Measurements from ENCODE around the gene TTYH1. TPM values are rescaled to one million over a fixed set of nuclear protein-coding genes. Genes with fewer than 3 reads are reported as not detected.

Gene TTYH1
- total and polyA plus RNA-seq, 2 of the 8 experiments (the other 6 are each of a cell fraction or from before 2014, with no cell fraction given): 26.7 to 46.5 TPM

DNA sequence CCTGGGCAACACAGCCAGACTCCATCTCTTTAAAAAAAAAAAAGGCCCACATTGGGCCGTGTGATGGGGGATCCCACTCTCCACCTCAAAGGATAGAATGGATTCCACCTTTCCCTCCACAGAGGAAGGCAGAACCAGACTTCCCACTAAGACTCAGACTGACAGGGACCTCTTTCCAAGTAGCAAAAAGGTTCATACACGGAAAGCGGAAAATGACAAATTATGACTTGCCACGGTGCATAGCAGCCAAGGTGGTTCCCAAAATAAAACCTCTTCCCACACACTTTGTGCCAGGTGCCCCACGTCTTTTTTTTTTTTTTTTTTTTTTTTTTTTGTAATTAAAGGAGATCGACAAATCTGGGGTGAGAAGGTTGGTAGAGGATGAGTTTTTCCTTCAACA, 14.4 kb upstream of the TTYH1 start:
- CTCF ChIA-PET (ENCODE audit: partially characterized antibody): interaction anchor here (0.9 to 1.2 kb wide), 2 partner anchors 10 to 15 kb away, joined by 3 to 4 read pairs; partner anchors contain the start of gene TTYH1
- 70% methylated on average over 6 of the region's 6 CpGs; no CpG with 5 or more reads in 1 of the 2 experiments for WGBS, 2 experiments (ENCODE audit: extremely low coverage in 1 of 2, insufficient coverage in 1 of 2, insufficient read length in 1 of 2, insufficient replicate concordance in 2 of 2, low coverage in 1 of 2, low lambda C conversion rate in 2 of 2, missing lambda C conversion rate in 1 of 2)
- Histone ChIP-seq H3K4me1 (replicated peaks in 1 of 4; ENCODE audit: control insufficient read depth in 3 of 4, insufficient read depth in 4 of 4, low read length in 3 of 4) (no peaks in the 10 kb centered on the region; a peak in 2 of 7 replicates), H4K91ac (replicated peaks; ENCODE audit: insufficient read length, low read length) (no peak overlapping the region), H3K4me3 (ENCODE audit: extremely low read depth in 1 of 4, insufficient read depth in 2 of 4, low read depth in 3 of 4, low read length in 4 of 4) (no peak overlapping the region), H3K27ac (ENCODE audit: low read depth, low read length) (no peak overlapping the region), H3K4me2 (ENCODE audit: insufficient read depth in 1 of 2, low read depth in 2 of 2, low read length in 2 of 2) (no peak overlapping the region), H4K8ac (ENCODE audit: extremely low read depth, insufficient read depth, low read length) (no peak overlapping the region), H3K23me2 (ENCODE audit: low read depth, low read length) (no peaks in the 10 kb centered on the region), H3K9me3 (ENCODE audit: insufficient read depth in 2 of 2, low read depth in 1 of 2, low read length in 1 of 2) (no peaks in the 10 kb centered on the region), H3K56ac (replicated peaks; ENCODE audit: insufficient read length, low read depth, low read length) (no peak overlapping the region), H2BK120ac (replicated peaks; ENCODE audit: low read depth, low read length) (no peak overlapping the region), H4K5ac (ENCODE audit: insufficient read length, low read depth, low read length) (no peak overlapping the region), H3K79me2 (ENCODE audit: control insufficient read depth in 1 of 2, insufficient read depth in 2 of 2, low read length in 2 of 2) (no peaks in the 10 kb centered on the region), H3K14ac (ENCODE audit: insufficient read length) (no peak overlapping the region), H3K27me3 (replicated peaks in 1 of 4; ENCODE audit: control insufficient read depth in 3 of 4, extremely low read depth in 1 of 4, insufficient read depth in 3 of 4, low read length in 3 of 4) (no peaks in the 10 kb centered on the region), H2AFZ (ENCODE audit: low read length) (no peak overlapping the region), H2BK5ac (ENCODE audit: low read depth, low read length) (no peak overlapping the region), H3K79me1 (ENCODE audit: low read depth, low read length) (no peaks in the 10 kb centered on the region), H2BK20ac (ENCODE audit: low read length) (no peak overlapping the region), H3K18ac (ENCODE audit: extremely low read depth, low read length) (no peak overlapping the region), H3K4ac (replicated peaks; ENCODE audit: insufficient read length, low read depth, low read length) (no peak overlapping the region), H3K23ac (ENCODE audit: insufficient read length) (no peak overlapping the region), H2BK15ac (ENCODE audit: low read length) (no peak overlapping the region), H4K20me1 (replicated peaks in 1 of 2; ENCODE audit: control insufficient read depth in 1 of 2, insufficient read depth in 2 of 2, low read length in 2 of 2) (no peaks in the 10 kb centered on the region), H3K36me3 (ENCODE audit: control insufficient read depth in 2 of 4, insufficient read depth in 4 of 4, low read length in 3 of 4) (no peaks in the 10 kb centered on the region), H2BK12ac (ENCODE audit: low read depth, low read length) (no peak overlapping the region), H3K9ac (replicated peaks in 1 of 4; ENCODE audit: extremely low read depth in 1 of 4, low read depth in 3 of 4, low read length in 3 of 4) (no peak overlapping the region), H2AK5ac (ENCODE audit: low read depth, low read length) (no peak overlapping the region)
- DNase-seq (ENCODE audit: low read depth in 1 of 2, low spot score in 2 of 2): no peak
- no peak for FAIRE-seq
- POLR2A ChIA-PET (ENCODE audit: partially characterized antibody): interaction anchor here (1.6 kb wide), 1 partner anchor 10 kb away, joined by 5 read pairs; no protein-coding TSS in a partner anchor
- TF ChIP-seq RAD21 (IDR thresholded peaks at IDR 0.05 in 1 of 2, conservative IDR thresholded peaks at IDR 0.05 in 1 of 2; ENCODE audit: low read depth in 2 of 2, low read length in 2 of 2) (no peak), SAP30 (IDR thresholded peaks at IDR 0.05; ENCODE audit: insufficient read depth, insufficient replicate concordance, low read length) (no peak), HDAC2 (IDR thresholded peaks at IDR 0.05; ENCODE audit: borderline replicate concordance in 1 of 2, low read depth in 2 of 2, low read length in 2 of 2) (no peak), TBP (IDR thresholded peaks at IDR 0.05; ENCODE audit: low read depth, low read length) (no peak), TAF1 (IDR thresholded peaks at IDR 0.05; ENCODE audit: low read depth, low read length) (no peak), YY1 (IDR thresholded peaks at IDR 0.05; ENCODE audit: low read depth, low read length) (no peak), EGR1 (IDR thresholded peaks at IDR 0.05; ENCODE audit: borderline replicate concordance, low read depth, low read length) (no peak), CREB1 (IDR thresholded peaks at IDR 0.05) (no peak), SIX5 (IDR thresholded peaks at IDR 0.05; ENCODE audit: low read depth, low read length) (no peak), JUND (IDR thresholded peaks at IDR 0.05; ENCODE audit: low read length) (no peak), SP4 (IDR thresholded peaks at IDR 0.05; ENCODE audit: low read length) (no peak), KDM1A (IDR thresholded peaks at IDR 0.05; ENCODE audit: borderline replicate concordance, low read length) (no peak)

Data from H1 (cell line).